Endothelial cell of umbilical vein (primary cell): ENCODE data around the gene CAMK2G. TPM values are rescaled to one million over a fixed set of nuclear protein-coding genes. Genes with fewer than 3 reads are reported as not detected.
"Not testable (repeated sequence)": the region's sequence is repeated elsewhere in the genome, so short reads cannot be mapped to it uniquely, and the experiment has no call there.

ENCODE experiments used
- BruUV-seq: library from RNA; stranded (reverse); fragments of 400-500 nt; replicated peaks from 2 replicates; lab custom pipeline; 2021; lab: Mats Ljungman, UMichigan
- CTCF ChIA-PET: fragments of 300-600, 350-600 bp; sonication (Branson Sonifier 250); formaldehyde crosslinking; loops from one replicate; lab custom pipeline; 2021; ENCODE audit warnings: antibody characterized with exemption, inconsistent platforms; lab: Charles Lee
- POLR2A ChIA-PET: fragments of 300-600, 350-600 bp; sonication (Branson Sonifier 250); formaldehyde crosslinking; loops from one replicate; lab custom pipeline; 2021; ENCODE audit warnings: antibody characterized with exemption, inconsistent platforms; lab: Charles Lee
- DNase-seq: peaks from one replicate; pipeline ENCODE4 v3.0.0-alpha.2; 2011; ENCODE audit warnings: low read depth, low spot score
- FAIRE-seq: peaks from 2 replicates; lab custom pipeline; 2011; peaks lifted over from hg19 to GRCh38; lab: Jason Lieb, UNC
- H2AFZ ChIP-seq: 2 replicates; pipeline ENCODE4 v1.6.0; 2012; ENCODE audit warnings: low read depth, low read length, control low read depth, inconsistent platforms
- H3K27ac ChIP-seq: 2 replicates; pipeline ENCODE4 v1.5.1; 2011; ENCODE audit warnings: low read depth, mild to moderate bottlenecking, control low read depth, low read length, moderate library complexity; ENCODE audit not compliant: insufficient read depth
- H3K27me3 ChIP-seq, 2 experiments: 2 replicates each; pipeline versions ENCODE4 v1.6.0 to v1.6.1; 2011; ENCODE audit warnings: low read length in 2 of 2, mixed read lengths in 1 of 2; ENCODE audit not compliant: control insufficient read depth in 2 of 2, insufficient read depth in 2 of 2
- H3K36me3 ChIP-seq, 2 experiments: 2 replicates in 1 of 2; 3 replicates in 1 of 2; pipeline ENCODE4 v1.5.1; 2011; ENCODE audit warnings: low read length in 2 of 2, mild to moderate bottlenecking in 1 of 2, moderate library complexity in 1 of 2; ENCODE audit not compliant: control insufficient read depth in 2 of 2, insufficient read depth in 2 of 2; ENCODE audit errors: extremely low read depth in 1 of 2
- H3K4me1 ChIP-seq: 3 replicates; pipeline ENCODE4 v1.5.1; 2011; ENCODE audit warnings: mild to moderate bottlenecking, low read length; ENCODE audit not compliant: control insufficient read depth, insufficient read depth; ENCODE audit errors: extremely low read depth
- H3K4me2 ChIP-seq: 2 replicates; pipeline ENCODE4 v1.6.1; 2011; ENCODE audit warnings: low read length, control low read depth, mixed read lengths; ENCODE audit not compliant: insufficient read depth
- H3K4me3 ChIP-seq, 3 experiments: fragments of 200-600 bp in 1 of 3; sonication (generic), shearing (Covaris generic) in 1 of 3; replicated peaks in 1 of 3; 2 replicates each; pipeline ENCODE4 v1.5.1; 2011 to 2016; ENCODE audit warnings: control low read depth in 3 of 3, low read length in 3 of 3, mild to moderate bottlenecking in 2 of 3, inconsistent platforms in 1 of 3, low read depth in 1 of 3, moderate library complexity in 1 of 3; ENCODE audit not compliant: insufficient read depth in 1 of 3
- H3K79me2 ChIP-seq: 2 replicates; pipeline ENCODE4 v1.6.0; 2012; ENCODE audit warnings: low read length, inconsistent platforms; ENCODE audit not compliant: control insufficient read depth, insufficient read depth
- H3K9ac ChIP-seq: replicated peaks from 2 replicates; pipeline ENCODE3; 2011; ENCODE audit warnings: low read length, control low read depth; ENCODE audit not compliant: insufficient read depth; ENCODE audit errors: extremely low read depth
- H3K9me1 ChIP-seq: replicated peaks from 3 replicates; pipeline ENCODE4 v1.6.0; 2011; ENCODE audit warnings: mild to moderate bottlenecking, low read length; ENCODE audit not compliant: control insufficient read depth, insufficient read depth; ENCODE audit errors: extremely low read depth
- H3K9me3 ChIP-seq: replicated peaks from 2 replicates; pipeline ENCODE4 v1.5.1; 2012; ENCODE audit warnings: low read length, inconsistent platforms; ENCODE audit not compliant: control insufficient read depth, insufficient read depth
- H4K20me1 ChIP-seq: replicated peaks from 2 replicates; pipeline ENCODE3; 2011; ENCODE audit warnings: mild to moderate bottlenecking, low read length; ENCODE audit not compliant: control insufficient read depth, insufficient read depth; ENCODE audit errors: extremely low read depth
- EZH2 ChIP-seq: IDR thresholded peaks from 2 replicates; pipeline ENCODE4 v1.6.1; 2012; ENCODE audit warnings: borderline replicate concordance, low read depth, mild to moderate bottlenecking, moderate library complexity, low read length, inconsistent platforms; ENCODE audit not compliant: severe bottlenecking
- FOS ChIP-seq: IDR thresholded peaks from 2 replicates; pipeline ENCODE4 v1.6.1; 2011; ENCODE audit warnings: mild to moderate bottlenecking, low read length, moderate library complexity, borderline replicate concordance; ENCODE audit not compliant: insufficient read depth
- GATA2 ChIP-seq: IDR thresholded peaks from 2 replicates; pipeline ENCODE4 v1.7.0; 2011; ENCODE audit warnings: low read depth, mild to moderate bottlenecking, moderate library complexity, mixed read lengths, low read length; ENCODE audit not compliant: insufficient read length, insufficient read depth
- JUN ChIP-seq: IDR thresholded peaks from 2 replicates; pipeline ENCODE4 v1.6.1; 2011; ENCODE audit warnings: borderline replicate concordance, low read depth; ENCODE audit not compliant: insufficient read length, insufficient read depth
- MYC ChIP-seq: IDR thresholded peaks from one replicate; pipeline ENCODE4 v1.6.1; 2011; ENCODE audit warnings: mild to moderate bottlenecking, low read depth, low read length
- POLR2A ChIP-seq: IDR thresholded peaks from 2 replicates; pipeline ENCODE4 v1.6.1; 2012; ENCODE audit warnings: low read depth, mild to moderate bottlenecking, control low read depth, low read length
- POLR2AphosphoS5 ChIP-seq: IDR thresholded peaks from 2 replicates; pipeline ENCODE4 v1.6.1; 2012; ENCODE audit warnings: low read depth, mild to moderate bottlenecking, control low read depth, low read length, moderate library complexity; ENCODE audit not compliant: insufficient read depth
- dilution Hi-C: fragments of 300-500 bp; cut with MboI; formaldehyde crosslinking; loops from one replicate; pipeline ENCODE4 v1.15.0; 2019; ENCODE audit warnings: low sequenced_read_pairs; ENCODE audit not compliant: extremely low pct_ligation_motif_present
- intact Hi-C: fragments of 100-400 bp; cut with micrococcal nuclease; formaldehyde crosslinking; loops from one replicate; pipeline ENCODE4 v1.10.0; 2022
- polyA plus RNA-seq, 4 experiments: library from polyadenylated mRNA; depleted of rRNA in 3 of 4; stranded (reverse) in 3 of 4; unstranded in 1 of 4; fragments of >200 nt; gene quantifications; 2 replicates each; pipeline versions ENCODE4 v1.2.1 to v1.2.3, GENCODE V29; 2011 to 2012; ENCODE audit warnings: missing spikeins in 1 of 4
- total RNA-seq: library from RNA; stranded (reverse); gene quantifications from 2 replicates; pipeline ENCODE4 v1.2.3, GENCODE V29; 2021
- TF ChIP-seq, protein P1 (sequence below): IDR thresholded peaks from 2 replicates; pipeline ENCODE4 v1.6.1; 2011; ENCODE audit not compliant: insufficient read depth, insufficient read length
- TF ChIP-seq, protein P2 (sequence below), 2 donors: IDR thresholded peaks; 1 replicate in 1 of 2; 2 replicates in 1 of 2; pipeline ENCODE4 v1.5.1; 2011; ENCODE audit warnings: low read length in 2 of 2, mild to moderate bottlenecking in 2 of 2, moderate library complexity in 2 of 2, control low read depth in 1 of 2, inconsistent platforms in 1 of 2, low read depth in 1 of 2; ENCODE audit not compliant: insufficient read depth in 1 of 2; ENCODE audit errors: extremely low read depth in 1 of 2

CAMK2G gene
- total and polyA plus RNA-seq, 2 donors (not counting 3 experiments of a cell fraction or from before 2014, with no cell fraction given), result 27.2 to 33.6 TPM

DNA sequence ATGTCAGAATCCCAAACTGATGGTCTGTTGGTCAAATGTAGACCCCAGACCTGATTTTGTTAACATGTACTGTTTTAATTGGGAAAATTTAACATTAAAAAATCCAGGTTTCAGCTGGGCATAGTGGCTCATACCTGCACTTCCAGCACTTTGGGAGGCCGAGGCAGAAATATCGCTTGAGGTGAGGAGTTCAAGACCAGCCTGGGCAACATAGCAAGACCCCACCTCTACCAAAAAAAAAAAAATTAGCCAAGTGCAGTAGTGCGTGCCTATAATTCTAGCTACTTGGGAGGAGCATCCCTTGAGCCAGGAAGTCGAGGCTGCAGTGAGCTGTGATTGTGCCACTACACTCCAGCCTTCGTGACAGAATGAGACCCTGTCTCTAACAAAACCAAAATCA, 15.9 kb upstream of the CAMK2G start:
- Histone ChIP-seq H3K9ac (no peak overlapping the region), H3K36me3 (no peaks in the 10 kb centered on the region), H3K4me3 (no peak overlapping the region), H3K79me2 (no peaks in the 10 kb centered on the region), H3K4me2 (no peak overlapping the region), H4K20me1 (no peaks in the 10 kb centered on the region), H3K9me3 (no peaks in the 10 kb centered on the region), H3K9me1 (no peaks in the 10 kb centered on the region), H3K27me3 (no peaks in the 10 kb centered on the region), H3K4me1 (peaks cover 40% of the 10 kb centered on the region), H3K27ac (no peak overlapping the region), H2AFZ (no peak overlapping the region)
- POLR2A ChIA-PET, result no interaction called here
- FAIRE-seq (no peak), DNase-seq (no peak)
- intact Hi-C loops, result no loop called here
- CTCF ChIA-PET, result interaction anchor here (1.0 to 14.6 kb wide), 5 partner anchors 9 to 188 kb away, joined by 3 to 439 read pairs (median 5); no protein-coding TSS in a partner anchor
- dilution Hi-C loops, result no loop called here
- BruUV-seq, result no TSS peak
- TF ChIP-seq JUN, result no peak
- no peak for TF ChIP-seq MYC
- TF ChIP-seq, protein P1, sequence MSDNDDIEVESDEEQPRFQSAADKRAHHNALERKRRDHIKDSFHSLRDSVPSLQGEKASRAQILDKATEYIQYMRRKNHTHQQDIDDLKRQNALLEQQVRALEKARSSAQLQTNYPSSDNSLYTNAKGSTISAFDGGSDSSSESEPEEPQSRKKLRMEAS, result no peak
- no peak for TF ChIP-seq GATA2
- TF ChIP-seq POLR2A, result no peak
- no peak for TF ChIP-seq POLR2AphosphoS5
- TF ChIP-seq, protein P2, sequence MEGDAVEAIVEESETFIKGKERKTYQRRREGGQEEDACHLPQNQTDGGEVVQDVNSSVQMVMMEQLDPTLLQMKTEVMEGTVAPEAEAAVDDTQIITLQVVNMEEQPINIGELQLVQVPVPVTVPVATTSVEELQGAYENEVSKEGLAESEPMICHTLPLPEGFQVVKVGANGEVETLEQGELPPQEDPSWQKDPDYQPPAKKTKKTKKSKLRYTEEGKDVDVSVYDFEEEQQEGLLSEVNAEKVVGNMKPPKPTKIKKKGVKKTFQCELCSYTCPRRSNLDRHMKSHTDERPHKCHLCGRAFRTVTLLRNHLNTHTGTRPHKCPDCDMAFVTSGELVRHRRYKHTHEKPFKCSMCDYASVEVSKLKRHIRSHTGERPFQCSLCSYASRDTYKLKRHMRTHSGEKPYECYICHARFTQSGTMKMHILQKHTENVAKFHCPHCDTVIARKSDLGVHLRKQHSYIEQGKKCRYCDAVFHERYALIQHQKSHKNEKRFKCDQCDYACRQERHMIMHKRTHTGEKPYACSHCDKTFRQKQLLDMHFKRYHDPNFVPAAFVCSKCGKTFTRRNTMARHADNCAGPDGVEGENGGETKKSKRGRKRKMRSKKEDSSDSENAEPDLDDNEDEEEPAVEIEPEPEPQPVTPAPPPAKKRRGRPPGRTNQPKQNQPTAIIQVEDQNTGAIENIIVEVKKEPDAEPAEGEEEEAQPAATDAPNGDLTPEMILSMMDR (IDR thresholded peaks at IDR 0.05; ENCODE audit: extremely low read depth in 1 of 2, insufficient read depth in 1 of 2, low read depth in 1 of 2, low read length in 2 of 2), result no peak
- no peak for TF ChIP-seq EZH2
- no peak for TF ChIP-seq FOS

GRCh38 chr10:73889416-73889815, 15.1 kb upstream of the CAMK2G start:
- DNase-seq, POLR2A ChIA-PET, FAIRE-seq, H3K9me3 ChIP-seq, BruUV-seq, H4K20me1 ChIP-seq, H3K9me1 ChIP-seq, H3K36me3 ChIP-seq, H3K27me3 ChIP-seq, H2AFZ ChIP-seq, dilution Hi-C loops, H3K79me2 ChIP-seq, H3K4me3 ChIP-seq, H3K9ac ChIP-seq, H3K4me2 ChIP-seq, intact Hi-C loops, H3K27ac ChIP-seq: not testable (repeated sequence)
- CTCF ChIA-PET, result interaction anchor here (1.0 to 14.6 kb wide), 8 partner anchors 10 to 189 kb away, joined by 3 to 439 read pairs (median 44); no protein-coding TSS in a partner anchor
- H3K4me1 ChIP-seq, result peaks cover 33% of the 10 kb centered on the region
